H1 (cell line): ENCODE data around the gene FOXC2. TPM values are rescaled to one million over a fixed set of nuclear protein-coding genes. Genes with fewer than 3 reads are reported as not detected.

Experiments
- BRCA1 ChIP-seq: IDR thresholded peaks from 2 replicates; pipeline ENCODE4 v1.6.1; 2012; ENCODE audit warnings: low read depth, low read length, improper control_type of control experiment
- RBBP5 ChIP-seq: IDR thresholded peaks from 2 replicates; pipeline ENCODE4 v1.7.1; 2012; ENCODE audit warnings: low read depth, mild to moderate bottlenecking, inconsistent platforms, low read length, moderate library complexity, borderline replicate concordance
- RXRA ChIP-seq: IDR thresholded peaks from 2 replicates; pipeline ENCODE4 v1.6.1; 2011; ENCODE audit warnings: low read depth, mild to moderate bottlenecking, low read length, moderate library complexity; ENCODE audit not compliant: insufficient read depth
- SP1 ChIP-seq: IDR thresholded peaks from 2 replicates; pipeline ENCODE4 v1.6.1; 2011; ENCODE audit warnings: low read depth, low read length
- TBP ChIP-seq: IDR thresholded peaks from 2 replicates; pipeline ENCODE4 v1.6.1; 2011; ENCODE audit warnings: low read depth, low read length, improper control_type of control experiment
- USF2 ChIP-seq: IDR thresholded peaks from 2 replicates; pipeline ENCODE4 v1.6.1; 2011; ENCODE audit warnings: low read length, improper control_type of control experiment
- YY1 ChIP-seq: IDR thresholded peaks from 2 replicates; pipeline ENCODE4 v1.6.1; 2011; ENCODE audit warnings: low read depth, mild to moderate bottlenecking, low read length
- polyA plus RNA-seq, 7 experiments: library from polyadenylated mRNA; depleted of rRNA in 3 of 7; stranded (reverse) in 5 of 7; unstranded in 2 of 7; fragments of >200 nt in 5 of 7; fragments of 200-250 nt in 2 of 7; gene quantifications; 1 replicate in 5 of 7; 2 replicates in 1 of 7; 4 replicates in 1 of 7; pipeline versions ENCODE4 v1.2.1 to v1.2.3, GENCODE V29; 2011 to 2013; ENCODE audit warnings: missing spikeins in 2 of 7, mixed read lengths in 2 of 7
- total RNA-seq: library from RNA; stranded (reverse); fragmentation: NEBNext Ultra II Directional; extraction: Animal tissue kit (Norgen Biotek cat#: 25700); gene quantifications from 2 replicates; pipeline ENCODE4 v1.2.1, GENCODE V29; 2021

The FOXC2 gene
- total and polyA plus RNA-seq, 2 of the 8 experiments (the other 6 are each of a cell fraction or from before 2014, with no cell fraction given), result 0.09 TPM; not detected in 1

GRCh38 chr16:86549076-86549892 is 17.3 kb upstream of the FOXC2 start (continued):
- TF ChIP-seq TBP (no peak), RBBP5 (no peak), YY1 (no peak), SP1 (no peak), USF2 (no peak), BRCA1 (no peak), RXRA (no peak)
- TF ChIP-seq, all 59 proteins: peak for 0
